Astrocyte of the hippocampus (primary cell): ENCODE measurements around the gene GRWD1.

ENCODE experiments used
- DNase-seq: peaks from one replicate; pipeline ENCODE4 v3.0.0; 2011; ENCODE audit warnings: low read depth, low spot score

The GRWD1 gene

DNA sequence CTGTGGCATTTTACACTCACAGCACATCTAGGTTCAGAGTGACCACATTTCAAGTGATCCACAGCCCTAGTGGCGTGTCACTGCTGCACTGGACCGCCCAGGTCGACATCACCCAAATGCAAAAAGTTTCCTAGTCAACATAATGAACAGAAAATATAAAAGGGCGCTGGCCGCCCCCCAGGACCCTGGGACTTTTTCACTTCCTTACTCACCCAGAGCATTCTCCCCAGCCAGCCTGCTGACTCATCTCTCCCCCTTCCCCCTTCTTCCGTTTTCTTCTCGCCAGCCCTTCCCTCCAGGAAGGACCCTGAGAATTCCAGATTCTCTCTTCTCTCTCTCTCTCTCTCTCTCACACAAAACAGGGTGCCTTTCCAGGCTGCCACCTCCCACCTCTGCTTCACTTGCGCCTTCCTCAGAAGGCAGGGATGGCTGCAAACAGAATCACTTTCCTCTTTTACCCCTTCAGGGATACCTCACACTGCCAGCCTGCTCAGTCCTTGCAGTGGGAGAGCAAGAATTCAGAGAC, 21.0 kb upstream of the GRWD1 start:
- DNase-seq = peak; percentile 82

DNA sequence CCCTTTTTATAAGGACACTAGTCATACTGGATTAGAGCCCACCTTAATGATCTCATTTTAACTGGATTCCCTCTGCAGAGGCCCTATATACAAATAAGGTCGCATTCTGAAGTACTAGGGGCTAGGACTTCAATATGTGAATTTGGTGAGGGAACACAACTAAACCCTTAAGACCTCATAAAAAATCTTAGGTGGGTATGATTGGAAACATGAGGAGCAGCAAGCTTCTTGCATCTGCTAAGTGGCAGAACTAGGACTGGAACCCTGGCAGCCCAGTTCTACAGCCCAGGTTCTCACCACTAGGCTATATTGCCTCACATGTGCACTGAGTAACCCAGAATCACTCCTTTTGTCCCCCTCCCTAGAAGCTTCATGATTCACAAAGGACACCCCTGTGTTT, 17.1 kb upstream of the GRWD1 start:
- DNase-seq = no peak

DNA sequence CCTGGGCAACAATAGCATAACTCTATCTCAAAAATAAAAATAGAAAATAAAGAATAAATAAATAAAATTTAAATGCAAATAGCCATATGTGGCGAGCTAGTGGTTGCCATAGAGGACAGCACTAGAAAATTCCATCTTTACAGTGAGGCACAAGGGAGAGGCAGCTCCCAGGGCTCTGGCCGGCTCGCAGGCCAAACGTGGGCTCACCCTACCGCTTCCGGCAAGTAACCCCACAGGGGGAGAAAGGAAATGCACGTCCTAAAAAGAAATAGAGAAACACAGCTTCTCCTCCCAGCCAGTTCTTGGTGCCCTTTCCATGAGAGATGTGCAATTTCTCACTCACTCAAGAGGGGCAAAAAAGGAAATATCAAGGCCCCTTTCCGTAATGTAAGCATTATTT, 12.4 kb upstream of the GRWD1 start:
- no peak for DNase-seq

DNA sequence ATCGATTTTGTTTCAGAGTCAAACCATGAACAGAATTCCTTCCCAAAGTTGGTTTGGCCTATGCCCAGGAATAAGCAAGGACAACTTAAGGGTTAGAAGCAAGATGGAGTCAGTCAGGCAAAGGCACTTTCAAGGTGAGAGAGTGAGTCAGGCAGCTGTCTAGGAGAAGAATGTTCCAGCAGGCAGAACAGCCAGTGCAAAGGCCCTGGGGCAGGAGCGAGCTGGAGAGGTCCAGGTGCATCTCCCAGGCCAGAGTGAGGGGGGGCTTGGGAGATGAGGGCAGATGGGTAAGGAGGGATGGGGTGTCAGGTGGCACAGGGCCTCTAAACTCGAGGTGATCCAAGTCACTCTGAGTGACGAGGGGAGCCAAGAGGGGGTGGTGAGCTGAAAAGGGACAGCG, 9.2 kb upstream of the GRWD1 start:
- no peak for DNase-seq

DNA sequence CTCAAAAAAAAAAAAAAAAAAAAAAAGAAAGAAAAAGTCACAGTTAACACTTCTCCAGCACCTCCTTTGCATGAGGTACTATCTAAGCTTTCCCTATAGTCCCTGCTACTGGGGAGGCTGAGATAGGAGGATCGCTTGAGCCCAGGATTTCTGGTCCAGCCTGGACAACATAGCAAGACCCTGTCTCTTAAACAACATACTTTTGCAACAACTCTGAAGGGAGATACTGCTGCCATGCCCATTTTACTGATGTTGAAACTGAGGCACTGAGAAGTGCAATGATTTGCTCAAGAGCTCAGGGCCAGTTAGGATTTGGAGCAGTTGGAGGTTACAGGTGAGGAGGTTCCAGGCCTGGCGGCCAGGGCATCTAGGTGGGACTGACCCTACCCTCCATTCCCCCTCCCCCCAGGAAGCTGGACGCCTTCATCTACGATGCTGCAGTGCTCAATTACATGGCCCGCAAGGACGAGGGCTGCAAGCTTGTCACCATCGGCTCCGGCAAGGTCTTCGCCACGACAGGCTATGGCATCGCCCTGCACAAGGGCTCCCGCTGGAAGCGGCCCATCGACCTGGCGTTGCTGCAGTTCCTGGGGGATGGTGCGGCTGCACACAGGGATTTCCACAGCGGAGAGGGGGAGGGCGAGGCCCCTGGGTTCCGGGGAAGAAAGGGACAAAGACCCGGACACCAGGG, 4.3 kb upstream of the GRWD1 start:
- DNase-seq = no peak

DNA sequence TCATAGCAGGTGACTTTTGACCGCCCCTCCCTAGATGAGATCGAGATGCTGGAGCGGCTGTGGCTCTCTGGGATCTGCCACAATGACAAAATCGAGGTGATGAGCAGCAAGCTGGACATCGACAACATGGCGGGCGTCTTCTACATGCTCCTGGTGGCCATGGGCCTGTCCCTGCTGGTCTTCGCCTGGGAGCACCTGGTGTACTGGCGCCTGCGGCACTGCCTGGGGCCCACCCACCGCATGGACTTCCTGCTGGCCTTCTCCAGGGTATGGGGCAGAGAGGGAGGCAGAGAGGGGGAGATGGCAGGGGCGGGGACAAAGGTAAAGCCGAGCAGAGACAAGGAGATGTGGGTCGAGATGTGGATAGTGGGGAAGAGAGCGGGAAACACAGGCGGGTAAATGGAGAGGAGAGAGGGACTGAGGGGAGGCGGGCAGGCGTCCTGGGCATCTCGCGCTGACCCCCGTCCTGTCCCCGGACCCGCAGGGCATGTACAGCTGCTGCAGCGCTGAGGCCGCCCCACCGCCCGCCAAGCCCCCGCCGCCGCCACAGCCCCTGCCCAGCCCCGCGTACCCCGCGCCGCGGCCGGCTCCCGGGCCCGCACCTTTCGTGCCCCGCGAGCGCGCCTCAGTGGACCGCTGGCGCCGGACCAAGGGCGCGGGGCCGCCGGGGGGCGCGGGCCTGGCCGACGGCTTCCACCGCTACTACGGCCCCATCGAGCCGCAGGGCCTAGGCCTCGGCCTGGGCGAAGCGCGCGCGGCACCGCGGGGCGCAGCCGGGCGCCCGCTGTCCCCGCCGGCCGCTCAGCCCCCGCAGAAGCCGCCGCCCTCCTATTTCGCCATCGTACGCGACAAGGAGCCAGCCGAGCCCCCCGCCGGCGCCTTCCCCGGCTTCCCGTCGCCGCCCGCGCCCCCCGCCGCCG, 3.4 kb upstream of the GRWD1 start:
- no peak for DNase-seq

DNA sequence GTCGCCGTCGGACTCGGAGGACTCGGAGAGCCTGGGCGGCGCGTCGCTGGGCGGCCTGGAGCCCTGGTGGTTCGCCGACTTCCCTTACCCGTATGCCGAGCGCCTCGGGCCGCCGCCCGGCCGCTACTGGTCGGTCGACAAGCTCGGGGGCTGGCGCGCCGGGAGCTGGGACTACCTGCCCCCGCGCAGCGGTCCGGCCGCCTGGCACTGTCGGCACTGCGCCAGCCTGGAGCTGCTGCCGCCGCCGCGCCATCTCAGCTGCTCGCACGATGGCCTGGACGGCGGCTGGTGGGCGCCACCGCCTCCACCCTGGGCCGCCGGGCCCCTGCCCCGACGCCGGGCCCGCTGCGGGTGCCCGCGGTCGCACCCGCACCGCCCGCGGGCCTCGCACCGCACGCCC, 2.5 kb upstream of the GRWD1 start:
- DNase-seq = peak; percentile 52

DNA sequence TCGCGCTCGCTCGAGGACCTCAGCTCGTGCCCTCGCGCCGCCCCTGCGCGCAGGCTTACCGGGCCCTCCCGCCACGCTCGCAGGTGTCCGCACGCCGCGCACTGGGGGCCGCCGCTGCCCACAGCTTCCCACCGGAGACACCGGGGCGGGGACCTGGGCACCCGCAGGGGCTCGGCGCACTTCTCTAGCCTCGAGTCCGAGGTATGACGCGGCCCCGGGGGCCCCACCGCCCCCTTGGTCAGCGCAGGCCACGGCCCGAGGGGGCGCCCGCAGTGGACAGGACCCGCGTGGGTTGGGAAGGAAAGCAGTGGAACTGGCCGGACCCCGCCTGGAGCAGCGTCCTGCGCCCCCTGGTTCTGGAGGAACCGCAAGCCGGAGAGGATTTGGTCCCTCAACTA, 2.1 kb upstream of the GRWD1 start:
- DNase-seq = no peak

DNA sequence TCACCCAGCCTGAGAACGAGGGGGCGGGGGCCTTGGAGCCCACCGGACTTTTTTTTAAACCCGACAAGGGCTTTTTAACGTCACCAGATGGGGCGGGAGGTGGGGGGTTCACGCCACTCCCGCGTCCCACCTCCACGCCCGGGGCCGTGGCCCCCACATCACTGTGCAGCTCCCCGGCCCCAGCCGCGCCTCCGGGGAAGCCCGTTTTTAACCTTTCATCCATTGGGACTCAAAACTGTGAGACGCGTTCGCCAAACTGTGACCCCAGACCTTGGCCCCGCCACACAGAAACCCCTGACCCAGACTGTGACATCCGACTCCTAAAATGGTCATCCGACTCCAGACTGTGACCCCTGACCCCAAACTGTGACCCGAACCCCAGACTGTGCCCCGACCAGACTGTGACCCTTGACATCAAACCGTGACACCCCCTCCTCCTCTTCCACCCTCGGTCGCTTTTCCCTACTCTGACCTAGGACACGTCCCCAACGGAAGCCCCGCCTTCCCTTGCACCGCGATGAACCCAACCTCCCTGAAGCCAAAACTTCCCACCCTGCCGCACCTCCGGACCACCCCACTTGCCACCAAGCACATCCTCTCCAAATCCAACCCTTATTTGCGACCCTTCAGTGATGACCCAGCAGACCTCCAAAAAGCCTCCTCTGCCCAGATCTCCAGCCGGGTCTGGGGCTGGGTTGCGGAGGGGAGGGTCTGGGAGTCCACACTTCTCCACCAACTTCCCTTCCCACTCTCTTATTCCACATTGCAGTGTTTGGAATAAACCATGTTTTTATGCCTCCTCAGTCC, 1.5 kb upstream of the GRWD1 start:
- DNase-seq = no peak

DNA sequence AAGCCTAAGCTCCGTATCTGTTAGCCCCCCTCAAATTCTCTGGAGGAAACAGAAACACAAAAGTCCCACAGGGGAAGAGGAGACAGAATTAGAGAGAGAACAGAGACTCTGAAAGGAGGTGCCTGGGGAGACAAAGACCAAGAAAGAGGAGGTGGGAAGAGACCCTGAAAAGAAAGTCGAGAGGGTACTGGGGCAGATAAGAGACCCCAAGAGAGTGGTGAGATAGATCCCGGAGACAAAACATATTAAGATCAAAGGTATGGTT, 915 bp upstream of the GRWD1 start:
- no peak for DNase-seq

DNA sequence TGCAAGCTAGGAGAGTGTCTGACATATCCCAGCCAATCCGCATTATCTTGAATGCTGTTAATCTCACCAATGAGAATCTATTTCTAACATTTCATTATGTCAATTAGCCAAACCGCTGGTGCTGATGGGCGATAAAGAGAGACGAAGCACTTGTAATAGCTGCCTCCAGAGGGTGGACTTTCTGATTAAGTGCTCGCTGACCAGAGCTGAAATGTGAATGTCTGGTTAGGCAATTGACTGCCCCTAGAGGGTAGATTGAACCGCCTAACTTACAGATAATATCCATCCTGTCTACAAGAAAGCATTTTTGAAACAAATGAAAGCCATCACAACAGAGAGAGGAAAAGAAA, 552 bp upstream of the GRWD1 start:
- DNase-seq = peak; percentile 92

DNA sequence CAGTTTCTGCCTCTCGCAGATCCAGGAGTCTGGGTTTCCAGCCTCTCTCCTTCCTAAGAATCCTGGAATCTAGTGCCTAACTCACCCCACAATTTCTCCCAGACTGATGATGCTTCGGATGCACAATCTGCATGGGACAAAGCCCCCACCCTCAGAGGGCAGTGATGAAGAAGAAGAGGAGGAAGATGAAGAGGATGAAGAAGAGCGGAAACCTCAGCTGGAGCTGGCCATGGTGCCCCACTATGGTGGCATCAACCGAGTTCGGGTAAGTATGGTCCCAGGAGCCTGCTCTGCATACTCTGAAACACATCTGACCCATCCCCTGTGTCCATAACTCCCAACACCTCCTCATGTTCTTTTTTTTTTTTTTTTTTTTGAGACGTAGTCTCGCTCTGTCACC, 796 bp downstream of the GRWD1 start:
- DNase-seq = no peak

DNA sequence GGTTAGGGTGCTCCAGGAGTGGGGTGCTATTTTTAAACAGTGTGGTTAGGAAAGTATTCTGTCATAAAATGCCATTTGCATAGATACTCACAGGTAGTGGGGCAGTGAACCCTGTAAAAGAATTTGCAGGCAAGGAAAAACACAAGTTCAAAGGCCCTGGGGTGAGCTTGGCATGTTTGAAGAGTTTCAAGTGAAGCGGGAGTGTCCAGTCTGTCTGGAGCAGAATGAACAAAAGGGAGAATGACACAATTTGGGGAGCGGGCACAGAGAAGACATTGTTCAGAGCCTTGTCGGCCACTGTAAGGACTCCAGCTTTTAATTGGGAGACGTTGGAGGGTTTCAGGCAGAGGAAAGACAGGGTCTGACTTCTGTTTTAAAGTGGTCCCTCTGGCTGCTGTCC, 2.8 kb downstream of the GRWD1 start:
- DNase-seq = no peak

DNA sequence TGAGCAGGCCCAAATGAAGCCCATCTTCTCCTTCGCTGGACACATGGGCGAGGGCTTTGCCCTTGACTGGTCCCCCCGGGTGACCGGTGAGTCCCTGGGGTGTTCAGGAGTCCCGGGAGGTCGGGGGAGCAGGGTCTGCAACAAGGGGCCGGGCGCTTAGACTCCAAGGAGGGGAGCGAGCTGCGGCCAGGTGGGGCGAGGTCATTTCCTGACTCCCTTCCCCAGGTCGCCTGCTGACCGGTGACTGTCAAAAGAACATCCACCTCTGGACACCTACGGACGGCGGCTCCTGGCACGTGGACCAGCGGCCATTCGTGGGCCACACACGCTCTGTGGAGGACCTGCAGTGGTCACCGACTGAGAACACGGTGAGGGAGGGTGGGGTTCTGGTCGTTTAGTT, 4.7 kb downstream of the GRWD1 start:
- no peak for DNase-seq

DNA sequence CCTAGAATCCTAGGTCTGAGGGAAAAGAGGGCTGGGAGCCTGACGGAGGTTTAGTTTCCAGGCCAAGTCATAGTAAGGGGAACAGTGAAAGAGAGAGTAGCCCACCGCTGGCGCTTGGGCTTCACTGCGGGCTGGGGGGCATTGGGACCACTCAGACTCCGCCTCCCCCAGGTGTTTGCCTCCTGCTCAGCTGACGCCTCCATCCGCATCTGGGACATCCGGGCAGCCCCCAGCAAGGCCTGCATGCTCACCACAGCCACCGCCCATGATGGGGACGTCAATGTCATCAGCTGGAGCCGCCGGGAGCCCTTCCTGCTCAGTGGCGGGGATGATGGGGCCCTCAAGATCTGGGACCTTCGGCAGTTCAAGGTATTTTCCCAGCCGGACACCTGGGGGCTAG, 5.1 kb downstream of the GRWD1 start:
- no peak for DNase-seq

DNA sequence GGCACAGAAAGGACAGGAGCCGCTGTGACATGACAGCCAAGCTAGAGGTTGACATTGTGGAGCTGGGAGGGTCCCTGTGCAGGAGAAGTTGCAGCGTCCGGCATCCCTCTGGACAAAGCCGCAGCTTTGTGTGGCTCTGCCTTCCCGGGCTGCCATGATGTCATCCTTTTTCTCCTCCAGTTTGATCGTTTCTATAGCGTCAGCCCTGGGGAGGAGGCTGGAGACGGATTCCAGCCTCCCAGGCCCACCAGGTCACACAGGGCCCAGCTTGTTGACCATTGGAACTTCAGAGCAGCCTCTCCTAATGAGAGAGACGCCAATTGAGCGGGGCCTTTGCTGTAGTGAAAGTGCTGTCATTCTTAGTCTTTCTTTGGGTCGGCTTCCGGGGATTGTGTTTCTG, 5.8 kb downstream of the GRWD1 start:
- peak; percentile 30 for DNase-seq

DNA sequence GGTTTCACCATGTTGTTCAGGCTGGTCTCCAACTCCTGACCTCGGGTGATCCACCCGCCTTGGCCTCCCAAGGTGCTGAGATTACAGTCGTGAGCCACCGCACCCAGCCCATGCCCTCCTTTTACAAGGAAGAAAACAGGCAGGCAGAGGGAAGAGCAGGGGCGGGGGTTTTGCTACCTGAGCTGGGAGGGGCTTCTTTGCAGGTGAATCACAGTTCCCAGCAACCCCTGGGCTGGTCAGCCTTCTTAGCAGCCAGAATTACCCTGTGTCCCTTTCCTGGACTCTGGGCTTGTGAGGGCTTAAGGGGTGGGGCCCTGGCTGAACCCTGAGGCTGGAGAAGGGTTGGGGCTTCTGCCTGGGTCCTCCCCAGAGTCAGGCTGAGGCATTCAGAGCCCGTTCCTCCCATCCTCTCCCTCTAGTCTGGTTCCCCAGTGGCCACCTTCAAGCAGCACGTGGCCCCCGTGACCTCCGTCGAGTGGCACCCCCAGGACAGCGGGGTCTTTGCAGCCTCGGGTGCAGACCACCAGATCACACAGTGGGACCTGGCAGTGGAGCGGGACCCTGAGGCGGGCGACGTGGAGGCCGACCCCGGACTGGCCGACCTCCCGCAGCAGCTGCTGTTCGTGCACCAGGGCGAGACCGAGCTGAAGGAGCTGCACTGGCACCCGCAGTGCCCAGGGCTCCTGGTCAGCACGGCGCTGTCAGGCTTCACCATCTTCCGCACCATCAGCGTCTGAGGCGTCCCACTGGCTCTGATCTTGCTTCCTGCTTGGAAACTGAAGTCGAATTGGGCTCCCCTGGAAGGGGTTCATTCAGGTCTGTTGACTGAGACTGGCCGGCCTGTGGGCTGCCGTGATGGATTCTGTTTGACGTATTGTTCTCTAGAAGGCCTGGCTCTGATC, 6.8 kb downstream of the GRWD1 start:
- no peak for DNase-seq

DNA sequence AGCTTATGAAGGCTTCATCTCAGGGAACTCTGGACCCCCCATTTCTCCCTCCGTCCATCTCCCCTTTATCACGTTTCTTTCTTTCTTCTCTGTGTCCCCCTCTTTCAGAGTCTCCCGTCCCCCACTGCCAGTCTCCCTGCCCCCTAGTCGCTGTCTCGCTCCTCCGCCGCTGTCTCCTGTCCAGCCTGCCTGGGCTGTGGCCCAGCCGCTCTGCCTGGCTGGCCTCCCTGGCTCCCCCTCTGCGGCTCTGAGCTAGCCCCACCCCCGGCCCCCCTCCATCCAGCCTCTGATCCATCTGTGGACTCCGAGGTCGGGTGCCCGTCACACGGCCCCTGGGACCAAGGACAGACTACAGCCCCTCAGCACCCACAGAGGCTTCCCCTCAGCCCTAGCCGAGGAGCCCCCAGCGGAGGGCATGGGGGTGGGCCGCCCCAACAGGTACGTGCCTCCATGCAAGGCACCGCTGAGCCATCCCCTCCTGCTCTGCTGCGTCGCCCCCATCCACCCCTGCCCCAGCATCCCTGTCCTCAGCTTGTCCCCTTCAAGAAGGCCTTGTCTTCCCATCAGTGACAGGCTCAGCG, 8.5 kb downstream of the GRWD1 start:
- DNase-seq = no peak

DNA sequence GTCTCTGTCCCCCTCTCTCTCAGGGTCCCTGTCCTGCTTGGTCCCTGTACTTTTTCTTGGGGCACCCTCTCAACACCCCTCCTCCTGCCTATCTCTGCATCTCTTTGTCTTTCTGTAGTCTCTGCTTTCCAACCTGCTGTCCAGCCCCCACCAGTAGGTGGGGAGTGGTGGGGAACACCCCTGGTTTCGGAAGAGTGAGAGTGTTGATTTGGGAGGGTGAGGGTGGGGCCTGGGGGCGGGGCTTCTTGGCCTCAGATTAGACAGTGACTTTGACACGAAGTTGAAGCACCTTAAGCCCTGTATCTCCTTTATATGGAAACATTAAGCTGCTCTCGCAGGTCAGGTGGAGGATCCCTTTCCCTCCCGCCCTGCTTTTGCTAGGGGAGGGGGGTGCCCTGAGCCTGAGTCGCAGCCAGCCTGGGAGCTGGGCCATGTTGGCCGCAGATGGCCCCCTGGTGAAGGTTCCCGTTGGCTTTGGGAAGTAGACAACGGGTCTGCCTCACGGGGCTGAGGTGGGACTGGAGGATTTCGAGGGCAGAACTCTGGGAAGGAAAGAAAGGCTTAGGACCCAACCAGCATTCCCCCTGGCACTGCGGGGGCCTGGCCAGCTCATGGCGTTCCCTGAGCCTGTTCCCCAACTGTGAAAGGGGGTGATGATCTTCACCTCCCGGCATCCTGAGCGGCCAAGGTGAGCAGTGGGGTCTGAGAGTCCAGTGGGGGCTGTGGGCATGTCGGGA, 9.6 kb downstream of the GRWD1 start, which contains the start of gene KCNJ14:
TSS of gene KCNJ14 (plus strand) at position 404 of the 737 bp plus-strand sequence. CDS start 6,151 bp downstream, outside the sequence.
- DNase-seq = no peak

DNA sequence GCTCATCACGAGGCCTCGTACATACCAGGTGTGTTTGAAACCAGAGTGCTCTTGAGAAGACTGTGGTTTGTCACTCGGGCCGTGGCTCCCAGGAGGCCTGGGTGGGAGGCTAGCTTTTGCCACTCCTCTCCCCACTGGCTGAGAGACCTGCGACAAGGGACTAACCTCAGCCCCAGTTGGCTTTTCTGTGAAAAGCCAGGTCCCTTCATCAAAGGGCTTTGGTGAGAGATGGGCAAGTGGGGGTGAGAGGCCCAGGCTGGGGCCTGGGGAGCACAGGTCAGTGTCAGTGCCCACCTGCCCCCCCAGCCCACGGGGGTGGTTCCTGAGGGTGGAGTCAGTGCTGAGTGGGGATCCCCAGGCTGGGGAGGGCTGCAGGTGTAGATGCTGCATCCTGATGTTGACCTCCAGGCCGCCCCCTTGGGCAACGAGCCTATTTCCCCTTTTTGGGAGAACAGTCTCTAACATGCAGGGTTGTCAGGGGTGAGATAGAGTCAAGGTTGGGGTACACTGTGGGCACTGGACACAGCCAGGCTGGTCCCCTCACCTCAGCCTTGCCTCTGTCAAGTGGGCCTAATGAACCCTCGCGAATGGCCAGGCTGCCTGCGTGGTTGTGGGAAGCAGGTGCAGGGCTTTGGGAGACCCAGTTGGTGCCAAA, 10.3 kb downstream of the GRWD1 start:
- DNase-seq = no peak
